CD14-positive monocyte (primary cell): ENCODE measurements around the gene SSPN. TPM values are rescaled to one million over a fixed set of nuclear protein-coding genes. Genes with fewer than 3 reads are reported as not detected.

Experiments used
- DNase-seq, 3 donors: peaks; one replicate each; pipeline ENCODE4 v3.0.0-alpha.2; 2011 to 2022
- H2AFZ ChIP-seq: 2 replicates; pipeline ENCODE4 v1.6.0; 2012; ENCODE audit warnings: mild to moderate bottlenecking, low read depth, low read length, inconsistent platforms; ENCODE audit not compliant: insufficient read depth, poor library complexity, severe bottlenecking
- H3K27ac ChIP-seq, 2 donors: 1 replicate in 1 of 2; 2 replicates in 1 of 2; pipeline ENCODE4 v1.5.1; 2012 to 2013; ENCODE audit warnings: low read length in 2 of 2, control low read depth in 1 of 2, inconsistent platforms in 1 of 2, low read depth in 1 of 2, mild to moderate bottlenecking in 1 of 2
- H3K27me3 ChIP-seq, 2 donors: one replicate each; pipeline versions ENCODE4 v1.6.0 to v1.6.1; 2011 to 2013; ENCODE audit warnings: low read length in 2 of 2; ENCODE audit not compliant: control insufficient read depth in 2 of 2, insufficient read depth in 2 of 2
- H3K36me3 ChIP-seq, 2 donors: replicated peaks in 1 of 2; 1 replicate in 1 of 2; 2 replicates in 1 of 2; pipeline versions ENCODE4 v1.5.1 to v1.6.1; 2012 to 2013; ENCODE audit warnings: low read length in 2 of 2, control low read depth in 1 of 2, inconsistent platforms in 1 of 2, mild to moderate bottlenecking in 1 of 2; ENCODE audit not compliant: insufficient read depth in 2 of 2, control insufficient read depth in 1 of 2
- H3K4me1 ChIP-seq, 2 donors: 1 replicate in 1 of 2; 2 replicates in 1 of 2; pipeline versions ENCODE4 v1.5.1 to v1.6.1; 2012 to 2013; ENCODE audit warnings: low read length in 2 of 2, control low read depth in 1 of 2, inconsistent platforms in 1 of 2, mild to moderate bottlenecking in 1 of 2, moderate library complexity in 1 of 2; ENCODE audit not compliant: insufficient read depth in 2 of 2, control insufficient read depth in 1 of 2
- H3K4me2 ChIP-seq: replicated peaks from 2 replicates; pipeline ENCODE3; 2012; ENCODE audit warnings: low read length, moderate library complexity, mild to moderate bottlenecking; ENCODE audit not compliant: poor library complexity, severe bottlenecking; ENCODE audit errors: extremely low read depth
- H3K4me3 ChIP-seq, 3 experiments: fragments of 200-600 bp in 1 of 3; sonication (generic) in 1 of 3; replicated peaks in 1 of 3; 1 replicate in 2 of 3; 2 replicates in 1 of 3; pipeline ENCODE4 v1.5.1; 2011 to 2013; ENCODE audit warnings: low read length in 3 of 3, mild to moderate bottlenecking in 3 of 3, control low read depth in 2 of 3, low read depth in 2 of 3, inconsistent platforms in 1 of 3, moderate library complexity in 1 of 3
- H3K79me2 ChIP-seq: 2 replicates; pipeline ENCODE4 v1.6.0; 2012; ENCODE audit warnings: mild to moderate bottlenecking, control low read depth, inconsistent platforms, low read length, moderate library complexity; ENCODE audit not compliant: insufficient read depth
- H3K9ac ChIP-seq: 2 replicates; pipeline ENCODE4 v1.6.0; 2017; ENCODE audit warnings: low read length, mild to moderate bottlenecking; ENCODE audit not compliant: insufficient read depth, poor library complexity, severe bottlenecking
- H3K9me3 ChIP-seq, 2 donors: replicated peaks in 1 of 2; 1 replicate in 1 of 2; 2 replicates in 1 of 2; pipeline versions ENCODE4 v1.5.1 to v1.6.1; 2012 to 2013; ENCODE audit warnings: low read length in 2 of 2, control low read depth in 1 of 2; ENCODE audit not compliant: control insufficient read depth in 1 of 2, insufficient read depth in 1 of 2
- H4K20me1 ChIP-seq: 2 replicates; pipeline ENCODE4 v1.6.0; 2012; ENCODE audit warnings: mild to moderate bottlenecking, low read length, control low read depth, moderate library complexity; ENCODE audit not compliant: insufficient read depth
- H3K27ac Mint-ChIP-seq, 7 donors: one replicate each; pipeline ENCODE4 v1.8.0; 2020; ENCODE audit warnings: mild to moderate bottlenecking in 7 of 7, mixed read lengths in 7 of 7, moderate library complexity in 6 of 7, inconsistent platforms in 2 of 7
- H3K27me3 Mint-ChIP-seq, 3 donors: one replicate each; pipeline ENCODE4 v1.8.0; 2021 to 2022; ENCODE audit warnings: low read depth in 3 of 3, mild to moderate bottlenecking in 3 of 3, mixed read lengths in 3 of 3, moderate library complexity in 3 of 3, inconsistent platforms in 1 of 3
- H3K36me3 Mint-ChIP-seq, 2 donors: one replicate each; pipeline ENCODE4 v1.8.0; 2020; ENCODE audit warnings: mixed read lengths in 2 of 2, inconsistent platforms in 1 of 2, mild to moderate bottlenecking in 1 of 2
- H3K4me1 Mint-ChIP-seq: one replicate; pipeline ENCODE4 v1.8.0; 2020; ENCODE audit warnings: mild to moderate bottlenecking, mixed read lengths
- H3K4me3 Mint-ChIP-seq, 2 donors: one replicate each; pipeline ENCODE4 v1.8.0; 2020; ENCODE audit warnings: mild to moderate bottlenecking in 2 of 2, mixed read lengths in 2 of 2, moderate library complexity in 1 of 2
- H3K9me3 Mint-ChIP-seq, 7 donors: one replicate each; pipeline ENCODE4 v1.8.0; 2020 to 2022; ENCODE audit warnings: mixed read lengths in 7 of 7, mild to moderate bottlenecking in 6 of 7, moderate library complexity in 6 of 7, inconsistent platforms in 2 of 7
- CTCF ChIP-seq: fragments of 200-600 bp; IDR thresholded peaks from one replicate; pipeline ENCODE4 v1.8.0; 2022; ENCODE audit warnings: antibody characterized with exemption, mild to moderate bottlenecking
- WGBS: methylation state at CpG from one replicate; pipeline ENCODE4 v1.1.5; 2013; ENCODE audit warnings: missing lambda C conversion rate; ENCODE audit not compliant: insufficient coverage; 5-methylcytosine and 5-hydroxymethylcytosine counted together
- intact Hi-C, 2 donors: fragments of 100-400 bp; cut with micrococcal nuclease; formaldehyde crosslinking; loops; one replicate each; pipeline versions ENCODE4 v1.15.0 to v1.15.1; 2023
- polyA plus RNA-seq, 3 donors: library from polyadenylated mRNA; depleted of rRNA in 1 of 3; unstranded in 2 of 3; stranded (reverse) in 1 of 3; fragments of 300-500 nt in 2 of 3; fragments of >200 nt in 1 of 3; fragmentation: Illumina TruSeq in 2 of 3; gene quantifications; 1 replicate in 2 of 3; 2 replicates in 1 of 3; pipeline ENCODE4 v1.2.3, GENCODE V29; 2012 to 2021

Gene SSPN
- polyA plus RNA-seq, 3 donors = 0.15 TPM; not detected in 2

DNA sequence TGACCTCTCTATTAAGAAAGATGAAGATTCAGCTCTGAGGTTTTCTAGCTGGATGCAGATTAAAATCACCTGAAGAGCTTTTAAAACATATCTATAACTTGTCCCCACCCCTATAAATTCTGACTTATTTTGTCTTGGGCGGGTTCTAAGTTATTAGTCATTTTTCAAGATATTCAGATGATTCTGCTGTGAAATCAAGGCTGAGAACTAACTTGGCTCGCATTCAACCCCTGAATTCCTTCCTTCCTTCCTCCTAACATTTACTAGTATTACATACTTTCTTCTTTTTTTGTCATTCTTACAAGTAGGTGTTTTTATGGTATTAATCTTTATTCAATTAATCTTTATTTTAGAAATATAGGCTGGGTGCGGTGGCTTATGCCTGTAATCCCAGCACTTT, 55.4 kb downstream of the SSPN start:
- Mint-ChIP-seq H3K27ac (no peak overlapping the region), H3K36me3 (no peaks in the 10 kb centered on the region), H3K27me3 (peaks cover 0 to 1% (median 0%) of the 10 kb centered on the region in 3 donors), H3K4me1 (peaks cover 2% of the 10 kb centered on the region), H3K4me3 (no peak overlapping the region), H3K9me3 (peaks cover 0 to 12% (median 7%) of the 10 kb centered on the region in 7 donors)
- peaks cover 3 to 10% of the 10 kb centered on the region in 2 donors for H3K9me3 ChIP-seq
- H3K36me3 ChIP-seq = no peaks in the 10 kb centered on the region
- peaks cover 0 to 3% of the 10 kb centered on the region in 2 donors for H3K4me1 ChIP-seq
- intact Hi-C loops = no loop called here
- no peak for TF ChIP-seq CTCF
- DNase-seq = no peak
- H3K79me2 ChIP-seq = no peaks in the 10 kb centered on the region
- H3K9ac ChIP-seq = no peak overlapping the region
- H3K4me3 ChIP-seq = no peak overlapping the region
- no peak overlapping the region for H2AFZ ChIP-seq
- no CpG with 5 or more reads among the region's 3 CpGs for WGBS
- no peaks in the 10 kb centered on the region for H4K20me1 ChIP-seq
- no peak overlapping the region for H3K27ac ChIP-seq
- no peaks in the 10 kb centered on the region for H3K27me3 ChIP-seq
- H3K4me2 ChIP-seq = no peak overlapping the region

- H3K27me3 Mint-ChIP-seq = peaks cover 0 to 1% (median 0%) of the 10 kb centered on the region in 3 donors
- H4K20me1 ChIP-seq = no peaks in the 10 kb centered on the region
Measured at GRCh38 chr12:26251600-26251999, 56.2 kb downstream of the SSPN start.

More at GRCh38 chr12:26251600-26251999, 56.2 kb downstream of the SSPN start:
- Histone ChIP-seq H3K4me1 (peaks cover 0 to 3% of the 10 kb centered on the region in 2 donors), H3K9me3 (peaks cover 11 to 17% of the 10 kb centered on the region in 2 donors), H3K79me2 (no peaks in the 10 kb centered on the region), H3K4me3 (no peak overlapping the region), H2AFZ (no peak overlapping the region), H3K9ac (no peak overlapping the region), H3K27ac (no peak overlapping the region), H3K27me3 (no peaks in the 10 kb centered on the region), H3K4me2 (no peak overlapping the region), H3K36me3 (no peaks in the 10 kb centered on the region)
- H3K27ac Mint-ChIP-seq = no peak overlapping the region
- H3K4me1 Mint-ChIP-seq = peaks cover 2% of the 10 kb centered on the region
- H3K9me3 Mint-ChIP-seq = peaks cover 7 to 20% (median 13%) of the 10 kb centered on the region in 7 donors
- intact Hi-C loops = no loop called here
- no peak overlapping the region for H3K4me3 Mint-ChIP-seq
- no peaks in the 10 kb centered on the region for H3K36me3 Mint-ChIP-seq
- TF ChIP-seq CTCF = no peak
- 98% methylated on average over 4 of the region's 6 CpGs for WGBS
- DNase-seq = no peak
